Left lung (tissue), 10 donors: ENCODE results near the gene REG3A. TPM values are rescaled to one million over a fixed set of nuclear protein-coding genes. Genes with fewer than 3 reads are reported as not detected.

Experiments used
- ATAC-seq: fragments of 200-7000 bp; cut with Tn5 transposase; one replicate; pipeline ENCODE4 v1.9.1; 2020; ENCODE audit warnings: moderate library complexity
- DNase-seq, 4 donors: peaks; one replicate each; pipeline ENCODE4 v3.0.0-alpha.2; 2013 to 2020
- H3K27ac ChIP-seq, 2 donors: fragments of 200-600 bp; sonication (generic) in 1 of 2; one replicate each; pipeline versions ENCODE4 v1.5.0 to v1.8.0; 2020 to 2021
- H3K27me3 ChIP-seq, 2 donors: fragments of 200-600 bp; sonication (generic) in 1 of 2; one replicate each; pipeline versions ENCODE4 v1.5.0 to v1.8.0; 2020 to 2021
- H3K36me3 ChIP-seq, 2 donors: fragments of 200-600 bp; sonication (generic) in 1 of 2; one replicate each; pipeline versions ENCODE4 v1.5.0 to v1.8.0; 2020 to 2021
- H3K4me1 ChIP-seq, 2 donors: fragments of 200-600 bp; one replicate each; pipeline ENCODE4 v1.8.0; 2021
- H3K4me3 ChIP-seq, 2 donors: fragments of 200-600 bp; sonication (generic) in 1 of 2; one replicate each; pipeline versions ENCODE4 v1.5.0 to v1.8.0; 2020 to 2021; ENCODE audit warnings: mild to moderate bottlenecking in 1 of 2
- H3K9me3 ChIP-seq, 2 donors: fragments of 200-600 bp; sonication (generic) in 1 of 2; one replicate each; pipeline versions ENCODE4 v1.5.0 to v1.8.0; 2020 to 2021
- CTCF ChIP-seq, 2 donors: fragments of 200-600 bp; sonication (generic) in 1 of 2; IDR thresholded peaks; one replicate each; pipeline versions ENCODE4 v1.5.0 to v1.8.0; 2021; ENCODE audit warnings: antibody characterized with exemption in 2 of 2
- intact Hi-C, 2 donors: fragments of 100-400 bp; cut with DNase I; formaldehyde crosslinking; loops; one replicate each; pipeline versions ENCODE4 v1.11.2 to v1.14.2; 2022
- polyA plus RNA-seq, 6 donors: library from polyadenylated mRNA; unstranded; fragments of 120-200 nt; gene quantifications; one replicate each; pipeline ENCODE4 v1.2.1, GENCODE V29; 2013; ENCODE audit not compliant: insufficient read length in 6 of 6
- total RNA-seq, 2 donors: library from RNA; stranded (reverse); fragmentation: NEBNext Ultra II Directional; extraction: Animal tissue kit (Norgen Biotek cat#: 25700); gene quantifications; one replicate each; pipeline ENCODE4 v1.2.1, GENCODE V29; 2021
- donor health status: DM: no; HTN: yes; CAD: no.
- donor health status: DM: no; HTN: no; CAD: no.

The REG3A gene
- total and polyA plus RNA-seq, 8 donors, result not detected

- TF ChIP-seq CTCF (IDR thresholded peaks at IDR 0.05), result no peak
- Histone ChIP-seq H3K4me1 (no peaks in the 10 kb centered on the region), H3K36me3 (no peaks in the 10 kb centered on the region), H3K27ac (no peak overlapping the region), H3K4me3 (no peak overlapping the region), H3K9me3 (no peaks in the 10 kb centered on the region), H3K27me3 (no peaks in the 10 kb centered on the region)
- intact Hi-C loops, result no loop called here
- no peak for ATAC-seq
- no peak for DNase-seq
Observed at GRCh38 chr2:79162801-79163200, 3.2 kb upstream of the REG3A start.

- H3K36me3 ChIP-seq, result no peaks in the 10 kb centered on the region
- intact Hi-C loops, result no loop called here
- ATAC-seq (no peak), DNase-seq (no peak)
- H3K4me1 ChIP-seq, result no peaks in the 10 kb centered on the region
- no peak for TF ChIP-seq CTCF (IDR thresholded peaks at IDR 0.05)
- H3K27me3 ChIP-seq, result no peaks in the 10 kb centered on the region
- no peak overlapping the region for H3K4me3 ChIP-seq
- no peak overlapping the region for H3K27ac ChIP-seq
- no peaks in the 10 kb centered on the region for H3K9me3 ChIP-seq
Observed at GRCh38 chr2:79162132-79162531, 2.6 kb upstream of the REG3A start.

GRCh38 chr2:79159030-79159429, 523 bp downstream of the REG3A start:
- ATAC-seq, result no peak
- Histone ChIP-seq H3K4me1 (no peaks in the 10 kb centered on the region), H3K4me3 (no peak overlapping the region), H3K36me3 (no peaks in the 10 kb centered on the region), H3K27me3 (no peaks in the 10 kb centered on the region), H3K9me3 (peaks cover 0 to 4% of the 10 kb centered on the region in 2 donors), H3K27ac (no peak overlapping the region)
- intact Hi-C loops, result no loop called here
- TF ChIP-seq CTCF (IDR thresholded peaks at IDR 0.05), result no peak
- DNase-seq, result no peak

- intact Hi-C loops, result no loop called here
- no peak for TF ChIP-seq CTCF (IDR thresholded peaks at IDR 0.05)
- no peak for DNase-seq
- Histone ChIP-seq H3K9me3 (peaks cover 0 to 4% of the 10 kb centered on the region in 2 donors), H3K4me1 (no peaks in the 10 kb centered on the region), H3K4me3 (no peak overlapping the region), H3K27ac (no peak overlapping the region), H3K27me3 (no peaks in the 10 kb centered on the region), H3K36me3 (no peaks in the 10 kb centered on the region)
- ATAC-seq, result no peak
Observed at GRCh38 chr2:79155826-79156476, 3.6 kb downstream of the REG3A start.

- Histone ChIP-seq H3K9me3 (peaks cover 0 to 2% of the 10 kb centered on the region in 2 donors), H3K4me1 (no peaks in the 10 kb centered on the region), H3K4me3 (no peak overlapping the region), H3K27ac (no peak overlapping the region), H3K27me3 (no peaks in the 10 kb centered on the region), H3K36me3 (no peaks in the 10 kb centered on the region)
- ATAC-seq (no peak), DNase-seq (no peak)
- intact Hi-C loops, result no loop called here
- TF ChIP-seq CTCF (IDR thresholded peaks at IDR 0.05), result no peak
Observed at GRCh38 chr2:79139423-79139822, 20.1 kb downstream of the REG3A start.
